ENCODE results near the gene GNE. TPM values are rescaled to one million over a fixed set of nuclear protein-coding genes. Genes with fewer than 3 reads are reported as not detected.

Gene GNE
- total and polyA plus RNA-seq, 2 of the 13 experiments (the other 11 are each of a cell fraction or from before 2014, with no cell fraction given): 16.1 to 24.1 TPM

DNA sequence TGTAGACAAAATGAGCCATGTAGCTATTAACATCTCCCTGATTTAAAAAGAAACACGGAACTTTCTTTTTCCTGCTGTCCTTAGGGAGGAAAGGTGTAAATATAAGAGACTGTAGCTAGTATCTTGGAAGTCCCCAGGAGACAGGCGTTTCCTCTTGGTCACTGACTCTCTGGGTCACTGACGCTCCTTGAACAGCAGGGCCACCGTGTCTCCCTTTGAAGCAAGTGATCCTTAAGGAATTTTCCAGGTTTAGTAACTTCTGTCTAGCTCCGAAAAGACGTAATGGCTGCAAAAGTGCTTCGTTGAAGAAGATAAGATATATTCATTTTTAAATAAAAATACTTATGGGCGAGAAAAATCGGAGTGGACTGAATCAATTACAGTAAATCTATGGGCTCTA, 68.3 kb downstream of the GNE start:
- POLR2A ChIA-PET: interaction anchor here (0.7 to 5.3 kb wide), 24 partner anchors 8 to 377 kb away, joined by 3 to 62 read pairs (median 5); partner anchors contain the start of gene GNE
- Histone ChIP-seq H3K27me3 (ENCODE audit: control insufficient read depth in 1 of 2, insufficient read depth in 2 of 2, low read length in 2 of 2) (no peaks in the 10 kb centered on the region; a peak in 1 of 5 replicates), H3K4me1 (ENCODE audit: insufficient read depth, low read length) (peaks cover 36% of the 10 kb centered on the region), H3K9ac (ENCODE audit: insufficient read depth, low read depth, low read length) (peak overlapping the region; percentile 90), H2AFZ (ENCODE audit: low read length) (peak overlapping the region; percentile 96), H3K27ac (ENCODE audit: extremely low read length, insufficient read depth, low read length) (peak overlapping the region; percentile 76), H3K4me2 (ENCODE audit: low read depth, low read length) (peak overlapping the region; percentile 87), H3K9me3 (ENCODE audit: low read length) (no peaks in the 10 kb centered on the region), H4K20me1 (ENCODE audit: insufficient read depth, low read length) (peaks cover 14% of the 10 kb centered on the region), H3K36me3 (replicated peaks in 1 of 2; ENCODE audit: control insufficient read depth in 1 of 2, insufficient read depth in 2 of 2, low read length in 2 of 2) (0 out of 5 replicates have a peak, but pooled peaks cover 0 to 1% of the 10 kb centered on the region in 2 experiments), H3K79me2 (ENCODE audit: insufficient read depth, low read length) (peaks cover 37% of the 10 kb centered on the region), H3K4me3 (replicated peaks in 1 of 3; ENCODE audit: insufficient read depth in 1 of 3, low read depth in 2 of 3, low read length in 3 of 3) (peak overlapping the region; percentile 27 to 86 (median 84))
- CTCF ChIA-PET (ENCODE audit: low intra/inter-chr PET ratio, low total read pairs): no interaction called here
- in situ Hi-C loops (cut with HindIII; ENCODE audit: extremely low pct_ligation_motif_present, low pct_unique_long_range_greater_than_20kb): no loop called here
- FAIRE-seq (no peak), ATAC-seq (no peak), DNase-seq (ENCODE audit: low spot score) (no peak)
- 2% methylated on average over 9 of the region's 9 CpGs for WGBS (ENCODE audit: low lambda C conversion rate)
- TF ChIP-seq ZNF484 (CRISPR knock-in tag; IDR thresholded peaks at IDR 0.05; ENCODE audit: borderline replicate concordance, low read depth) (no peak), GZF1 (CRISPR knock-in tag; IDR thresholded peaks at IDR 0.05) (peak; percentile 38; the same call in 1 of the 2 replicates)
- TF ChIP-seq, protein P1, sequence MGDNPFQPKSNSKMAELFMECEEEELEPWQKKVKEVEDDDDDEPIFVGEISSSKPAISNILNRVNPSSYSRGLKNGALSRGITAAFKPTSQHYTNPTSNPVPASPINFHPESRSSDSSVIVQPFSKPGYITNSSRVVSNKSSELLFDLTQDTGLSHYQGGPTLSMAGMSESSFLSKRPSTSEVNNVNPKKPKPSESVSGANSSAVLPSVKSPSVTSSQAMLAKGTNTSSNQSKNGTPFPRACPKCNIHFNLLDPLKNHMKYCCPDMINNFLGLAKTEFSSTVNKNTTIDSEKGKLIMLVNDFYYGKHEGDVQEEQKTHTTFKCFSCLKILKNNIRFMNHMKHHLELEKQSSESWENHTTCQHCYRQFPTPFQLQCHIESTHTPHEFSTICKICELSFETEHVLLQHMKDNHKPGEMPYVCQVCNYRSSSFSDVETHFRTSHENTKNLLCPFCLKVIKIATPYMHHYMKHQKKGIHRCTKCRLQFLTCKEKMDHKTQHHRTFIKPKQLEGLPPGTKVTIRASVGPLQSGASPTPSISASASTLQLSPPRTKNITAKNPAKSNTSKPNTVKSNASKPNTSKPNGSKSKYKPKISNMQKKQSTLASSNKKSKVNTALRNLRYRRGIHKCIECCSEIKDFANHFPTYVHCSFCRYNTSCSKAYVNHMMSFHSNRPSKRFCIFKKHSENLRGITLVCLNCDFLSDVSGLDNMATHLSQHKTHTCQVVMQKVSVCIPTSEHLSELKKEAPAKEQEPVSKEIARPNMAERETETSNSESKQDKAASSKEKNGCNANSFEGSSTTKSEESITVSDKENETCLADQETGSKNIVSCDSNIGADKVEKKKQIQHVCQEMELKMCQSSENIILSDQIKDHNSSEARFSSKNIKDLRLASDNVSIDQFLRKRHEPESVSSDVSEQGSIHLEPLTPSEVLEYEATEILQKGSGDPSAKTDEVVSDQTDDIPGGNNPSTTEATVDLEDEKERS (CRISPR knock-in tag; IDR thresholded peaks at IDR 0.05): peak; percentile 39; the same call in 1 of the 2 replicates
- intact Hi-C loops (cut with micrococcal nuclease; ENCODE audit: unreplicated experiment): no loop called here
- TSS peak; percentile 95 for BruUV-seq (replicated peaks)

DNA sequence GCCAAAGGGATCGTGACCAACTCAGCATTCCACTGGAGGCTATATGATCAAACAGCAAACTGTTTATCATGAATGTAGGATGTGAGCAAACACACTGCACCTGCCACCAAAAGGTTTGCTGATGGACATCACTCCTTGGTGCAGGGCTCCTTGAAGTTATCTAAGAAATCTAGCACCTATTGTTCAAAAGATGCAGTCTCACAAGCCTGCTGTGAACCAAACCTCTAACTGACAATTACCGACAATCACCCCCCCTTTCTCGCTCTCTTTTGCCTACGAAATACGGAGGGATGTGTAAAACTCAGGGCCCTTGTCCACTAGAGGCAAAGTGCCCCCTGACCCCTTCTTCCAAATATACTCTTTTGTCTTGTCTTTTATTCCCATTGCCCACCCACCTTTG, 70.0 kb downstream of the GNE start:
- intact Hi-C loops (cut with micrococcal nuclease; ENCODE audit: unreplicated experiment) (no loop called here), in situ Hi-C loops (cut with HindIII; ENCODE audit: extremely low pct_ligation_motif_present, low pct_unique_long_range_greater_than_20kb) (no loop called here)
- peaks cover 22% of the 10 kb centered on the region for H3K79me2 ChIP-seq (ENCODE audit: insufficient read depth, low read length)
- 77% methylated on average over 5 of the region's 5 CpGs for WGBS (ENCODE audit: low lambda C conversion rate)
- peaks cover 20% of the 10 kb centered on the region for H3K4me1 ChIP-seq (ENCODE audit: insufficient read depth, low read length)
- no peak overlapping the region for H3K4me3 ChIP-seq (replicated peaks in 1 of 3; ENCODE audit: insufficient read depth in 1 of 3, low read depth in 2 of 3, low read length in 3 of 3)
- POLR2A ChIA-PET: no interaction called here
- CTCF ChIA-PET (ENCODE audit: low intra/inter-chr PET ratio, low total read pairs): no interaction called here
- no peaks in the 10 kb centered on the region for H3K36me3 ChIP-seq (replicated peaks in 1 of 2; ENCODE audit: control insufficient read depth in 1 of 2, insufficient read depth in 2 of 2, low read length in 2 of 2)
- no peaks in the 10 kb centered on the region for H3K9me3 ChIP-seq (ENCODE audit: low read length)
- H3K27ac ChIP-seq (ENCODE audit: extremely low read length, insufficient read depth, low read length): no peak overlapping the region
- no peak for DNase-seq (ENCODE audit: low spot score)
- peaks cover 11% of the 10 kb centered on the region for H4K20me1 ChIP-seq (ENCODE audit: insufficient read depth, low read length)
- no peak overlapping the region for H2AFZ ChIP-seq (ENCODE audit: low read length)
- H3K4me2 ChIP-seq (ENCODE audit: low read depth, low read length): no peak overlapping the region
- H3K27me3 ChIP-seq (ENCODE audit: control insufficient read depth in 1 of 2, insufficient read depth in 2 of 2, low read length in 2 of 2): no peaks in the 10 kb centered on the region; a peak in 1 of 5 replicates
- no peak overlapping the region for H3K9ac ChIP-seq (ENCODE audit: insufficient read depth, low read depth, low read length)
- no peak for ATAC-seq
- BruUV-seq (replicated peaks): no TSS peak
- no peak for FAIRE-seq
- TF ChIP-seq NFKB2 (CRISPR knock-in tag; IDR thresholded peaks at IDR 0.05; ENCODE audit: borderline replicate concordance) (no peak), PRDM4 (CRISPR knock-in tag; IDR thresholded peaks at IDR 0.05; ENCODE audit: borderline replicate concordance) (no peak), ATF7 (IDR thresholded peaks at IDR 0.05) (no peak), ATF7 (CRISPR knock-in tag; IDR thresholded peaks at IDR 0.05) (no peak), CSRNP1 (CRISPR knock-in tag; IDR thresholded peaks at IDR 0.05) (no peak), ZNF207 (IDR thresholded peaks at IDR 0.05; ENCODE audit: borderline replicate concordance) (no peak), PAX8 (CRISPR knock-in tag; IDR thresholded peaks at IDR 0.05; ENCODE audit: borderline replicate concordance) (no peak)
- TF ChIP-seq, protein P2, sequence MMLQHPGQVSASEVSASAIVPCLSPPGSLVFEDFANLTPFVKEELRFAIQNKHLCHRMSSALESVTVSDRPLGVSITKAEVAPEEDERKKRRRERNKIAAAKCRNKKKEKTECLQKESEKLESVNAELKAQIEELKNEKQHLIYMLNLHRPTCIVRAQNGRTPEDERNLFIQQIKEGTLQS (CRISPR knock-in tag; IDR thresholded peaks at IDR 0.05): no peak
